GM21786 (cell line): Measurements from ENCODE around the gene BICC1.

Source experiments
- ATAC-seq: cut with Tn5 transposase; IDR thresholded peaks from one replicate; pipeline ENCODE4 v1.9.1; 2021; ENCODE audit not compliant: unreplicated experiment

Gene BICC1, protein sequence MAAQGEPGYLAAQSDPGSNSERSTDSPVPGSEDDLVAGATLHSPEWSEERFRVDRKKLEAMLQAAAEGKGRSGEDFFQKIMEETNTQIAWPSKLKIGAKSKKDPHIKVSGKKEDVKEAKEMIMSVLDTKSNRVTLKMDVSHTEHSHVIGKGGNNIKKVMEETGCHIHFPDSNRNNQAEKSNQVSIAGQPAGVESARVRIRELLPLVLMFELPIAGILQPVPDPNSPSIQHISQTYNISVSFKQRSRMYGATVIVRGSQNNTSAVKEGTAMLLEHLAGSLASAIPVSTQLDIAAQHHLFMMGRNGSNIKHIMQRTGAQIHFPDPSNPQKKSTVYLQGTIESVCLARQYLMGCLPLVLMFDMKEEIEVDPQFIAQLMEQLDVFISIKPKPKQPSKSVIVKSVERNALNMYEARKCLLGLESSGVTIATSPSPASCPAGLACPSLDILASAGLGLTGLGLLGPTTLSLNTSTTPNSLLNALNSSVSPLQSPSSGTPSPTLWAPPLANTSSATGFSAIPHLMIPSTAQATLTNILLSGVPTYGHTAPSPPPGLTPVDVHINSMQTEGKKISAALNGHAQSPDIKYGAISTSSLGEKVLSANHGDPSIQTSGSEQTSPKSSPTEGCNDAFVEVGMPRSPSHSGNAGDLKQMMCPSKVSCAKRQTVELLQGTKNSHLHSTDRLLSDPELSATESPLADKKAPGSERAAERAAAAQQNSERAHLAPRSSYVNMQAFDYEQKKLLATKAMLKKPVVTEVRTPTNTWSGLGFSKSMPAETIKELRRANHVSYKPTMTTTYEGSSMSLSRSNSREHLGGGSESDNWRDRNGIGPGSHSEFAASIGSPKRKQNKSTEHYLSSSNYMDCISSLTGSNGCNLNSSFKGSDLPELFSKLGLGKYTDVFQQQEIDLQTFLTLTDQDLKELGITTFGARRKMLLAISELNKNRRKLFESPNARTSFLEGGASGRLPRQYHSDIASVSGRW

DNA sequence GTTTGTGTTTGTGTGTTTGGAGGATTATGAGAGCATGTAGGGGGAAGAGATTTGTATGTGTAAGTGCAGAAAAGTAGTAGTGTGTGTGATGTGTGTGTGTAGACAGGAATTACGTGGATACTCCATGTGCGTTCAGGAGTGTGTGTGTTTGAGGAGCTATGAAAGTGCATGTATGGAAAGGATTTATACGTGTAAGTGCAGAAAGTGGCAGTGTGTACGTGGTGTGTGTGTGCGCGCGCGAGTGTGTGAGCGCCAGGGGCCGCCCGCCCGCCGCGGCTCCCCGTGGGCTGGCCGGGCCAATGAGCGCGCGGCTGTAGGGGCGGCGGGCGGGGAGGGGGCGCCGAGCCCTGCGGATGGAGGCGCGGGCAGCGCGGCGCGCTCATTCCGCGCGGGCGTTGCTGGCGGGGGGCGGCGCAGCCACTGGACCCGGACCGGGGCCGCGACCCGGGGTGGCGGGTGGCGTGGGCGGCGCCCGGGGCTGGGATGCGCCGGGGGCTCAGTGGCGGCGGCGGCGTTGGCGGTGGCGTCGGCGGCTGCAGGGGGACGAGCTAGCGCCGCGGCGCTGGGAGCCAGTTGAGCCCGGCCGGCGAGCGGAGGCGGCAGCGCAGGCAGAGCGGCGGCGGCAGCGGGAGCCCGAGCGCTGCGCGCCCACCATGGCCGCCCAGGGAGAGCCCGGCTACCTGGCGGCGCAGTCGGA, at the start of gene BICC1:
TSS of gene BICC1 (plus strand) at position 382 of the 697 bp plus-strand sequence. CDS start at position 654, 272 bp downstream.
- no peak for ATAC-seq

DNA sequence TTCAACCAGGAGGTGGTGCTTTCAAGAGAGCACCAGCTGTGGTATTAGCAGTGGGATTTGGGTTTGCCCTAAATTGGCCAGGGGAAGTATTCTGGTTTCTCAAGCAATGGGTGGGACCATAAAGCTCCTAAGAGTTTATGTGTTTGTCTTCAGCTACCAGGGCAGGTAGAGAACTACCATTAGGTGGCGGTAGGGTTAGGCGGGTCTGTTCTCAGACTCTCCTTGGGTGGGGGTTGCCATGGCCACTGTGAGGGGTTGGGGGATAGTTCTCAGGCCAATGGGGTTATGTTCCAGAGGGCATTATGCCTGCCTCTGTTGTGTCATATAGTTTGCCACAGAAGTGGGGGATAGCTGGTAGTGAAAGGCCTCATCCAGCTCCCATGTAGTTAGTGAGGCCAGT, 47.7 kb upstream of the BICC1 start:
- no peak for ATAC-seq

DNA sequence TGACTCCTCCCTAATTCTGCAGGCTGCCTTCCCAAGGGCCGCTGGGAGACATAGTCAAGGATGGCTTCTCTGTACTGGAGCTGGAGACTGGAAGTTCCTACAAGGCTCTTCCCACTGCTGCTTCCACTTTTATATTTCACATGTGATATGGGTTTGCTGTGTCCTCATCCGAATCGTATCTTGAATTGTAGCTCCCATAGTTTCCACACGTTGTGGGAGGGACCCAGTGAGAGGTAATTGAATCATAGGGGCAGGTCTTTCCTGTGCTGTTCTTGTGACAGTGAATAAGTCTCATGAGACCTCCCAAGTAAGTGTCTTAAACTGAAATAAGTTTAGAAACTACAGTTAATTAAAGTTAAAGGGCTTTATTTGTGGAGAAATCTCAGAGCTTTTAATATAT, 47.0 kb upstream of the BICC1 start:
- ATAC-seq = no peak

GRCh38 chr10:58467931-58468635, 44.6 kb upstream of the BICC1 start:
- ATAC-seq = no peak

GRCh38 chr10:58473976-58474375, 38.7 kb upstream of the BICC1 start:
- ATAC-seq = no peak

- no peak for ATAC-seq
These were observed 37.1 kb upstream of the BICC1 start for GRCh38 chr10:58475322-58476277.

GRCh38 chr10:58477122-58477521, 35.5 kb upstream of the BICC1 start:
- no peak for ATAC-seq

- ATAC-seq = no peak
These were observed 34.8 kb upstream of the BICC1 start for GRCh38 chr10:58477902-58478301.

DNA sequence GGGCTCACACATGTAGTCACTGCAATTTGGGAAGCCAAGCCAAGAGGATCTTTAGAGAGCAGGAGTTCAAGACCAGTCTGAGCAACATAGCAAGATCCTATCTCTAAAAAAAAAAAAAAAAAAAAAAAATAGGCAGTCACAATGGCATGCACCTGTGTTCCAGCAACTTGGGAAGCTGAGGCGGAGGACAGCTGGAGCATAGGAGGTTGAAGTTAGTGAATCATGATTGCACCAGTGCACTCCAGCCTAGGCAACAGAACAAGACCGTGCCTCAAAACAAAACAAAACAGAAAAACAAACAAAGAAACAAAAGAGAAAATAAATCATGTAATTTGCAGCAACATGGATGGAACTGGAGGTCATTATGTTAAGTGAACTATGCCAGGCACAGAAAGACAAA, 33.6 kb upstream of the BICC1 start:
- no peak for ATAC-seq

GRCh38 chr10:58480321-58480720, 32.4 kb upstream of the BICC1 start:
- ATAC-seq = no peak

- no peak for ATAC-seq
These were observed 31.0 kb upstream of the BICC1 start for GRCh38 chr10:58481569-58482109.

GRCh38 chr10:58486821-58487220, 25.9 kb upstream of the BICC1 start:
- ATAC-seq = no peak

DNA sequence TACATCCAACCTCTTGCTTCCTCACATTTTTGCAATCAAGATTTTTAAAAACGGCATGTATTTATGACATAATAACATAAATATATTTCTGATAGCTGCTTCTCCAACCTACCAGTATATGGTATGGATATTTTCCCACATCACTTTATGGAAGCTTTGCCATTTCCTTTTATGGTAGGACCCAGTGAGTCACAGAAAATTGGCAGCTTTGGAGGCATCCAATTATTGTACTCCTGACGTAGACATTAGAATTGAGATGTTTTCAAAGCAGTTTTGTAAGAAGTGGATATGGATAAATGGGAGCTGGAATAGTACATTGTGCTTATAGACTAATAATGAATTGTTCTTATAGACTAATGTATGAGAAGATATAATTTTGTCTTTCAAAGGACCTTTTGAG, 23.8 kb upstream of the BICC1 start:
- ATAC-seq = no peak

DNA sequence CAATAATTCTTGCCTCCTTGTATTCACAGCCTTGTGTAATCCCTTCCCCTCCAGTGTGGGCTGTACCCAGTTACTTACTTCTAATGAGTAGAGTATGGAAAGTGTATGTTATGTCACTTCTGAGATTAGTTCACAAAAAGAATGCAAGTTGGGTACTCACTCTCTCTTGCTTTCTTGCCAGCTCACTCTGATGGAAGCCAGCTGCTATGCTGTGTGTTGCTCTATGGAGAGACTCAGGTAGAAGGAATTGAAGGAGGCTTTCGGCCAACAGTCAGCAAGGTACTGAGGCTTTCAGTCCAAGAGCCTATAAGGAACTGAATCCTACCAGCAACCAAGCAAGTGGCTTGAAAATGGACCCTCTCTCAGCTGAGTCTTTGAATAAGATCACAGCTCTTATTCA, 9.7 kb upstream of the BICC1 start:
- no peak for ATAC-seq

- no peak for ATAC-seq
These were observed 4.4 kb upstream of the BICC1 start for GRCh38 chr10:58508316-58508715.

GRCh38 chr10:58511765-58512490, 744 bp upstream of the BICC1 start:
- ATAC-seq = no peak

GRCh38 chr10:58513188-58514110, 777 bp downstream of the BICC1 start:
- no peak for ATAC-seq
